Gastrocnemius medialis (tissue), 4 donors: Measurements from ENCODE around the gene KRTAP24-1.

Experiments used
- CTCF ChIP-seq, 5 experiments: fragments of 450-650 bp in 3 of 5; fragments of 200-600 bp in 2 of 5; sonication (generic) in 2 of 5; IDR thresholded peaks in 4 of 5; conservative IDR thresholded peaks in 1 of 5; 1 replicate in 4 of 5; 2 replicates in 1 of 5; pipeline ENCODE4 v1.5.1; 2016 to 2019; ENCODE audit warnings: antibody characterized with exemption in 5 of 5, mild to moderate bottlenecking in 3 of 5, moderate library complexity in 3 of 5
- POLR2A ChIP-seq, 2 donors: fragments of 450-650 bp; IDR thresholded peaks; one replicate each; pipeline ENCODE4 v1.6.1; 2017; ENCODE audit warnings: antibody characterized with exemption in 2 of 2, mild to moderate bottlenecking in 2 of 2, moderate library complexity in 2 of 2

GRCh38 chr21:30315701-30316100 is 33.0 kb upstream of the KRTAP24-1 start:
- TF ChIP-seq CTCF (IDR thresholded peaks at IDR 0.05 in 4 of 5, conservative IDR thresholded peaks at IDR 0.05 in 1 of 5): no peak
- TF ChIP-seq POLR2A (IDR thresholded peaks at IDR 0.05): no peak
